ENCODE data around the gene FABP6. TPM values are rescaled to one million over a fixed set of nuclear protein-coding genes. Genes with fewer than 3 reads are reported as not detected.

The FABP6 gene
- total RNA-seq: not detected in 2 replicates

DNA sequence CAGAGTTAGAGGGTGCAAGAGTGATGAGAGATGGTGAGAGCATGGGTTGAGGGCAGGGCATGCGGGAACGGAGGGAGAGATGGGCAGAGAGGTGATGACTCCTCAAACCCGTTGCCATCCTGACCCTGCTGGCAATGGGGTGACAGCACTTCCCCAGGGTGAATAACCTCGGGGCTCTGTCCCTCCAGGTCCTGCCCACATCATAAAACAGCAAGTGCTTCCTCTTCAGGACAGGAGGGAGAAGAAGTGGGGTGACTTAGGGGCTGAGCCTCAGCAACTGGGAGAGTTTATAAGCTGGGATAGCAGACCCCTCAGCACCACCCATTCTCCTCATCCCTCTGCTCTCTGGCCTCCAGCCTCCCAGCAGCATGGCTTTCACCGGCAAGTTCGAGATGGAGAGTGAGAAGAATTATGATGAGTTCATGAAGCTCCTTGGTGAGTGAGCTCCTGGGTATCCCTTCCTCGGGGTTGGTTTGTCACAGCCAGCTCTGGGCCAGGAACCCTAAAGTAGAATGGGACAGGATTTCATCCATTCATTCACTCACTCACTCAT is at the start of gene FABP6:
Gene FABP6 (plus strand): TSS at position 317 of the 553 bp plus-strand sequence. CDS start 52 bp downstream, at position 369.

Other genes with a start within 250 kb of the FABP6 start
- 40.8 and 42.5 TPM in 2 replicates for gene TTC1, start 220.4 kb upstream of the FABP6 start, total RNA-seq
- 32.6 and 33.4 TPM in 2 replicates for gene PWWP2A, start 110.1 kb upstream of the FABP6 start, total RNA-seq
- 3.3 and 4.9 TPM in 2 replicates for gene CCNJL, start 83.1 kb downstream of the FABP6 start, total RNA-seq
- 0.72 TPM in 1 of 2 replicates, not detected in the other for gene C1QTNF2, start 141.1 kb downstream of the FABP6 start, total RNA-seq
- 2.2 and 3.4 TPM in 2 replicates for gene FAM200C, start 170.5 kb downstream of the FABP6 start, total RNA-seq
- 30.1 and 120 TPM in 2 replicates for gene SLU7, start 189.6 kb downstream of the FABP6 start, total RNA-seq
- gene PTTG1, start 192.3 kb downstream of the FABP6 start, total RNA-seq: 62.8 and 153 TPM in 2 replicates

Measured in placental pericyte (primary cell).